A549 (cell line): ENCODE measurements around the gene LTBP4. TPM values are rescaled to one million over a fixed set of nuclear protein-coding genes. Genes with fewer than 3 reads are reported as not detected.

Experiments used
- ATAC-seq, 2 experiments: fragments of 200-7000 bp in 1 of 2; fragments of >200 bp in 1 of 2; cut with Nextera tagmentation in 1 of 2; cut with Tn5 transposase in 1 of 2; 3 replicates each; pipeline versions ENCODE4 v1.8.0 to v1.9.1; 2018 to 2020; ENCODE audit warnings: mild to moderate bottlenecking in 1 of 2, moderate library complexity in 1 of 2
- CTCF ChIA-PET: fragments of 300-600 bp; sonication (Branson Sonifier 250); formaldehyde crosslinking; extraction: SDS; loops from one replicate; lab custom pipeline; 2021; ENCODE audit warnings: antibody characterized with exemption, inconsistent platforms; lab: Yijun Ruan, JAX
- POLR2A ChIA-PET: fragments of 350-600 bp; formaldehyde crosslinking; extraction: SDS; loops from one replicate; lab custom pipeline; 2021; ENCODE audit warnings: antibody characterized with exemption, inconsistent platforms; lab: Yijun Ruan, JAX
- DNase-seq, 2 experiments: peaks; one replicate each; pipeline versions ENCODE4 v3.0.0 to v3.0.0-alpha.2; 2011 to 2016; ENCODE audit warnings: low read depth in 1 of 2, low spot score in 1 of 2
- FAIRE-seq: peaks from 2 replicates; lab custom pipeline; 2011; peaks lifted over from hg19 to GRCh38; lab: Jason Lieb, UNC
- H3K27ac ChIP-seq, 2 experiments: fragments of >200 bp; sonication (Bioruptor Twin); formaldehyde crosslinking; 3 replicates each; pipeline ENCODE4 v1.5.1; 2016 to 2017
- H3K4me1 ChIP-seq: fragments of >200 bp; sonication (Bioruptor Twin); formaldehyde crosslinking; 3 replicates; pipeline ENCODE4 v1.6.1; 2016
- H3K4me2 ChIP-seq: fragments of >200 bp; sonication (Bioruptor Twin); formaldehyde crosslinking; 3 replicates; pipeline ENCODE4 v1.6.1; 2016
- H3K4me3 ChIP-seq: fragments of >200 bp; sonication (Bioruptor Twin); formaldehyde crosslinking; 3 replicates; pipeline ENCODE4 v1.5.1; 2016
- H3K9me3 ChIP-seq: fragments of >200 bp; sonication (Bioruptor Twin); formaldehyde crosslinking; 3 replicates; pipeline ENCODE4 v1.6.1; 2016
- CBX8 ChIP-seq: fragments of 200-600 bp; sonication (generic); IDR thresholded peaks from 2 replicates; pipeline ENCODE4 v1.6.1; 2016
- CHD4 ChIP-seq: fragments of 200-600 bp; sonication (generic); IDR thresholded peaks from 2 replicates; pipeline ENCODE4 v1.6.1; 2016; ENCODE audit warnings: antibody characterized with exemption, mild to moderate bottlenecking, borderline replicate concordance
- EHF ChIP-seq: fragments of 250-450 bp; sonication (Bioruptor Pico); IDR thresholded peaks from 2 replicates; pipeline ENCODE4 v1.5.0; 2020; ENCODE audit warnings: mild to moderate bottlenecking
- FOSL2 ChIP-seq, 2 experiments: fragments of 450-650 bp in 1 of 2; fragments of >200 bp in 1 of 2; sonication (Bioruptor Twin) in 1 of 2; formaldehyde crosslinking; IDR thresholded peaks; 2 replicates each; pipeline versions ENCODE4 v1.5.0 to v1.6.1; 2016 to 2020; ENCODE audit warnings: mild to moderate bottlenecking in 1 of 2, moderate library complexity in 1 of 2
- FOXS1 ChIP-seq: fragments of 250-450 bp; sonication (Bioruptor Pico); IDR thresholded peaks from 2 replicates; pipeline ENCODE4 v1.5.0; 2020; ENCODE audit warnings: mild to moderate bottlenecking, moderate library complexity
- GATA3 ChIP-seq: IDR thresholded peaks from 2 replicates; pipeline ENCODE4 v1.6.1; 2012; ENCODE audit warnings: borderline replicate concordance
- HES2 ChIP-seq: fragments of >200 bp; sonication (Bioruptor Twin); formaldehyde crosslinking; IDR thresholded peaks from 2 replicates; pipeline ENCODE4 v1.6.1; 2016
- HMGXB4 ChIP-seq: fragments of 250-450 bp; sonication (Bioruptor Pico); IDR thresholded peaks from 2 replicates; pipeline ENCODE4 v1.5.0; 2021; ENCODE audit warnings: mild to moderate bottlenecking, moderate library complexity, borderline replicate concordance
- HOXB5 ChIP-seq: fragments of 250-450 bp; sonication (Bioruptor Pico); IDR thresholded peaks from 2 replicates; pipeline ENCODE4 v1.5.0; 2020; ENCODE audit warnings: mild to moderate bottlenecking, moderate library complexity
- JUN ChIP-seq, 2 experiments: fragments of >200 bp; sonication (Bioruptor Twin); formaldehyde crosslinking; IDR thresholded peaks; 2 replicates in 1 of 2; 3 replicates in 1 of 2; pipeline ENCODE4 v1.6.1; 2016 to 2017
- KDM1A ChIP-seq: fragments of 200-600 bp; sonication (generic); IDR thresholded peaks from 2 replicates; pipeline ENCODE4 v1.6.1; 2016; ENCODE audit warnings: low read depth, mild to moderate bottlenecking
- MAFK ChIP-seq: fragments of 450-650 bp; IDR thresholded peaks from 2 replicates; pipeline ENCODE4 v1.6.1; 2014; ENCODE audit not compliant: partially characterized antibody
- NPAS2 ChIP-seq: fragments of 250-450 bp; sonication (Bioruptor Pico); IDR thresholded peaks from 2 replicates; pipeline ENCODE4 v1.8.0; 2022; ENCODE audit warnings: mild to moderate bottlenecking, moderate library complexity, borderline replicate concordance
- PBX3 ChIP-seq: IDR thresholded peaks from 2 replicates; pipeline ENCODE4 v1.6.1; 2012
- POLR2A ChIP-seq: IDR thresholded peaks from 2 replicates; pipeline ENCODE4 v1.6.1; 2012; ENCODE audit warnings: mild to moderate bottlenecking, low read length
- POLR2AphosphoS2 ChIP-seq: conservative IDR thresholded peaks from 2 replicates; pipeline ENCODE4 v1.6.1; 2012; ENCODE audit warnings: low read length, improper control_type of control experiment, inconsistent platforms
- RARB ChIP-seq: fragments of 250-450 bp; sonication (Bioruptor Pico); IDR thresholded peaks from 2 replicates; pipeline ENCODE4 v1.8.0; 2021; ENCODE audit warnings: mild to moderate bottlenecking, moderate library complexity
- RCOR1 ChIP-seq: fragments of 150-350 bp; IDR thresholded peaks from 2 replicates; pipeline ENCODE4 v1.6.1; 2014; ENCODE audit warnings: antibody characterized with exemption, low read length, low read depth
- RNF2 ChIP-seq: fragments of 200-600 bp; sonication (generic); IDR thresholded peaks from 2 replicates; pipeline ENCODE4 v1.6.1; 2016; ENCODE audit warnings: low read depth, mild to moderate bottlenecking, antibody characterized with exemption, moderate library complexity, borderline replicate concordance
- ZNF302 ChIP-seq: fragments of 250-450 bp; sonication (Bioruptor Pico); IDR thresholded peaks from 2 replicates; pipeline ENCODE4 v1.9.0; 2021; ENCODE audit warnings: inconsistent platforms, mild to moderate bottlenecking, moderate library complexity
- WGBS: methylation state at CpG from one replicate; pipeline ENCODE4 v1.1.6; 2017; ENCODE audit errors: missing lambda C conversion rate; 5-methylcytosine and 5-hydroxymethylcytosine counted together
- polyA plus RNA-seq, 4 experiments: library from polyadenylated mRNA; depleted of rRNA in 3 of 4; stranded (reverse); fragments of >200 nt; fragmentation: RNase III in 1 of 4; extraction: RNeasy Plus Mini Kit Qiagen cat#74134 plus additional on column Dnase treatment in 1 of 4; gene quantifications; 2 replicates in 3 of 4; 3 replicates in 1 of 4; pipeline ENCODE4 v1.2.3, GENCODE V29; 2011 to 2017

LTBP4 gene
- polyA plus RNA-seq, 2 of the 4 experiments (the other 2 are of a cell fraction) = 23.1 to 43.2 TPM

GRCh38 chr19:40553885-40554857, 47.0 kb upstream of the LTBP4 start:
- H3K4me2 ChIP-seq = no peak overlapping the region
- ATAC-seq (no peak), DNase-seq (no peak), FAIRE-seq (no peak)
- H3K9me3 ChIP-seq = no peaks in the 10 kb centered on the region
- no peak overlapping the region for H3K27ac ChIP-seq
- POLR2A ChIA-PET = no interaction called here
- no peak overlapping the region for H3K4me3 ChIP-seq
- peaks cover 5% of the 10 kb centered on the region for H3K4me1 ChIP-seq
- WGBS = 75% methylated on average over 67 of the region's 69 CpGs
- CTCF ChIA-PET = interaction anchor here (0.6 to 58.9 kb wide), 11 partner anchors 12 to 249 kb away, joined by 3 to 2247 read pairs (median 4); partner anchors contain the start of gene LTBP4
- TF ChIP-seq RNF2 = no peak
- no peak for TF ChIP-seq POLR2AphosphoS2

- ChIA-PET POLR2A (interaction anchor here (1.2 kb wide), 1 partner anchor 14 kb away, joined by 7 read pairs; no protein-coding TSS in a partner anchor), CTCF (interaction anchor here (0.5 to 58.9 kb wide), 15 partner anchors 9 to 415 kb away, joined by 3 to 2247 read pairs (median 4); partner anchors contain the start of gene LTBP4)
- WGBS = 62% methylated on average over 17 of the region's 17 CpGs
- Histone ChIP-seq H3K4me3 (no peak overlapping the region), H3K4me2 (no peak overlapping the region), H3K27ac (no peak overlapping the region), H3K9me3 (no peaks in the 10 kb centered on the region), H3K4me1 (no peaks in the 10 kb centered on the region)
- ATAC-seq (peak; percentile 3 to 35; a peak in 3 of 6 replicates), FAIRE-seq (no peak), DNase-seq (no peak)
- no peak for TF ChIP-seq GATA3
- TF ChIP-seq JUN (IDR thresholded peaks at IDR 0.05) = no peak
- no peak for TF ChIP-seq HMGXB4 (CRISPR knock-in tag)
- TF ChIP-seq RARB (CRISPR knock-in tag) = no peak
- TF ChIP-seq HOXB5 (CRISPR knock-in tag) = no peak
- TF ChIP-seq MAFK = no peak
- no peak for TF ChIP-seq CBX8
- no peak for TF ChIP-seq POLR2AphosphoS2
- no peak for TF ChIP-seq POLR2A
These were observed 45.0 kb upstream of the LTBP4 start for GRCh38 chr19:40555978-40556689.

- ChIA-PET CTCF (interaction anchor here (0.6 to 58.9 kb wide), 13 partner anchors 8 to 262 kb away, joined by 3 to 2247 read pairs (median 5); partner anchors contain the start of gene LTBP4), POLR2A (interaction anchor here (0.7 to 1.2 kb wide), 4 partner anchors 9 to 26 kb away, joined by 3 to 7 read pairs (median 4); no protein-coding TSS in a partner anchor)
- WGBS = 80% methylated on average over 24 of the region's 24 CpGs
- H3K4me2 ChIP-seq = no peak overlapping the region
- H3K27ac ChIP-seq = no peak overlapping the region
- no peaks in the 10 kb centered on the region for H3K4me1 ChIP-seq
- no peak for DNase-seq
- no peak for FAIRE-seq
- no peaks in the 10 kb centered on the region for H3K9me3 ChIP-seq
- no peak overlapping the region for H3K4me3 ChIP-seq
- no peak for TF ChIP-seq FOXS1
- TF ChIP-seq PBX3 = no peak
- TF ChIP-seq ZNF302 = no peak
- ATAC-seq = no peak
These were observed 44.1 kb upstream of the LTBP4 start for GRCh38 chr19:40556953-40557530.

- H3K4me2 ChIP-seq = no peak overlapping the region
- WGBS = 78% methylated on average over 3 of the region's 3 CpGs
- ChIA-PET CTCF (interaction anchor here (1.0 to 58.9 kb wide), 7 partner anchors 6 to 254 kb away, joined by 3 to 2247 read pairs (median 328); partner anchors contain the start of gene LTBP4), POLR2A (no interaction called here)
- FAIRE-seq (peak; percentile 92), ATAC-seq (no peak), DNase-seq (no peak)
- no peaks in the 10 kb centered on the region for H3K4me1 ChIP-seq
- no peak overlapping the region for H3K27ac ChIP-seq
- no peak for TF ChIP-seq EHF (CRISPR knock-in tag)
- no peak for TF ChIP-seq CHD4
- TF ChIP-seq PBX3 = no peak
- no peak for TF ChIP-seq FOSL2 (IDR thresholded peaks at IDR 0.05)
- TF ChIP-seq FOSL2 (CRISPR knock-in tag; IDR thresholded peaks at IDR 0.05) = no peak
- TF ChIP-seq FOXS1 = no peak
- TF ChIP-seq HES2 = no peak
- no peak for TF ChIP-seq KDM1A
- TF ChIP-seq RARB (CRISPR knock-in tag) = no peak
- TF ChIP-seq RCOR1 = no peak
- TF ChIP-seq NPAS2 = no peak
- no peaks in the 10 kb centered on the region for H3K9me3 ChIP-seq
- H3K4me3 ChIP-seq = no peak overlapping the region
These were observed 41.8 kb upstream of the LTBP4 start for GRCh38 chr19:40559394-40559793.
